MCF 10A (cell line): ENCODE measurements around the gene TCP1. TPM values are rescaled to one million over a fixed set of nuclear protein-coding genes. Genes with fewer than 3 reads are reported as not detected.

Source experiments
- BruUV-seq: library from RNA; stranded (reverse); fragments of 400-500 nt; replicated peaks from 2 replicates; lab custom pipeline; 2021; lab: Mats Ljungman, UMichigan
- CTCF ChIA-PET: fragments of 300-600 bp; sonication (Branson Sonifier 250); formaldehyde crosslinking; extraction: SDS; loops from one replicate; lab custom pipeline; 2021; ENCODE audit warnings: antibody characterized with exemption, inconsistent platforms; lab: Yijun Ruan, JAX
- POLR2A ChIA-PET: fragments of 300-600, 350-650 bp; sonication (Branson Sonifier 250); formaldehyde crosslinking; extraction: SDS; loops from one replicate; lab custom pipeline; 2020; ENCODE audit warnings: antibody characterized with exemption, inconsistent platforms; lab: Yijun Ruan, JAX
- DNase-seq: peaks from one replicate; pipeline ENCODE4 v3.0.0-alpha.2; 2018; ENCODE audit not compliant: unreplicated experiment
- H3K27ac Mint-ChIP-seq: one replicate; pipeline ENCODE4 v1.8.0; 2022; ENCODE audit warnings: mild to moderate bottlenecking, low read depth, mixed read lengths; ENCODE audit not compliant: unreplicated experiment
- H3K27me3 Mint-ChIP-seq: one replicate; pipeline ENCODE4 v1.8.0; 2022; ENCODE audit warnings: mixed read lengths; ENCODE audit not compliant: insufficient read depth, unreplicated experiment
- H3K36me3 Mint-ChIP-seq: one replicate; pipeline ENCODE4 v1.8.0; 2022; ENCODE audit warnings: mild to moderate bottlenecking, moderate library complexity, mixed read lengths; ENCODE audit not compliant: insufficient read depth, unreplicated experiment
- H3K4me1 Mint-ChIP-seq: one replicate; pipeline ENCODE4 v1.8.0; 2022; ENCODE audit warnings: mixed read lengths; ENCODE audit not compliant: insufficient read depth, unreplicated experiment
- H3K4me3 Mint-ChIP-seq: one replicate; pipeline ENCODE4 v1.8.0; 2022; ENCODE audit warnings: mild to moderate bottlenecking, moderate library complexity, mixed read lengths; ENCODE audit not compliant: unreplicated experiment
- H3K9me3 Mint-ChIP-seq: one replicate; pipeline ENCODE4 v1.8.0; 2022; ENCODE audit warnings: mixed read lengths; ENCODE audit not compliant: unreplicated experiment
- CTCF ChIP-seq: fragments of 200-600 bp; IDR thresholded peaks from one replicate; pipeline ENCODE4 v1.8.0; 2022; ENCODE audit warnings: antibody characterized with exemption, mild to moderate bottlenecking; ENCODE audit not compliant: unreplicated experiment
- intact Hi-C: fragments of 100-400 bp; cut with micrococcal nuclease; formaldehyde crosslinking; loops from 2 replicates; pipeline ENCODE4 v1.14.1; 2022
- total RNA-seq: library from RNA; stranded (reverse); gene quantifications from 2 replicates; pipeline ENCODE4 v1.2.3, GENCODE V29; 2022

The TCP1 gene
- total RNA-seq, 1 experiment from 2014 or later, result 351 TPM

- H3K27ac Mint-ChIP-seq, result no peak overlapping the region
Observed at GRCh38 chr6:159754959-159755914, 34.2 kb downstream of the TCP1 start.

GRCh38 chr6:159754401-159754800 is 35.0 kb downstream of the TCP1 start:
- intact Hi-C loops, result no loop called here
- Mint-ChIP-seq H3K36me3 (peaks cover 100% of the 10 kb centered on the region), H3K9me3 (no peaks in the 10 kb centered on the region), H3K27me3 (no peaks in the 10 kb centered on the region), H3K4me1 (peaks cover 5% of the 10 kb centered on the region), H3K4me3 (no peak overlapping the region), H3K27ac (no peak overlapping the region)
- CTCF ChIA-PET, result interaction anchor here (0.7 kb wide), 1 partner anchor 62 kb away, joined by 3 read pairs; no protein-coding TSS in a partner anchor
- BruUV-seq, result no TSS peak
- POLR2A ChIA-PET, result no interaction called here
- TF ChIP-seq CTCF, result no peak
- no peak for DNase-seq

More at GRCh38 chr6:159754959-159755914, 34.2 kb downstream of the TCP1 start:
- BruUV-seq, result no TSS peak
- TF ChIP-seq CTCF, result no peak
- Mint-ChIP-seq H3K4me1 (peaks cover 12% of the 10 kb centered on the region), H3K36me3 (peaks cover 100% of the 10 kb centered on the region), H3K27me3 (no peaks in the 10 kb centered on the region), H3K9me3 (no peaks in the 10 kb centered on the region), H3K4me3 (no peak overlapping the region)
- CTCF ChIA-PET, result interaction anchor here (0.7 kb wide), 1 partner anchor 63 kb away, joined by 3 read pairs; no protein-coding TSS in a partner anchor
- POLR2A ChIA-PET, result interaction anchor here (0.7 to 1.2 kb wide), 2 partner anchors 21 kb away, joined by 3 read pairs; no protein-coding TSS in a partner anchor
- intact Hi-C loops, result no loop called here
- no peak for DNase-seq

- POLR2A ChIA-PET, result interaction anchor here (0.7 to 2.5 kb wide), 4 partner anchors 7 to 36 kb away, joined by 3 to 10 read pairs (median 6); partner anchors contain the start of gene TCP1
- H3K36me3 Mint-ChIP-seq, result peaks cover 100% of the 10 kb centered on the region
- intact Hi-C loops, result no loop called here
- BruUV-seq, result no TSS peak
- DNase-seq, result no peak
- CTCF ChIA-PET, result no interaction called here
- H3K4me1 Mint-ChIP-seq, result peaks cover 1% of the 10 kb centered on the region
- H3K9me3 Mint-ChIP-seq, result no peaks in the 10 kb centered on the region
- no peak overlapping the region for H3K4me3 Mint-ChIP-seq
- H3K27me3 Mint-ChIP-seq, result no peaks in the 10 kb centered on the region
- no peak overlapping the region for H3K27ac Mint-ChIP-seq
- TF ChIP-seq CTCF, result no peak
Observed at GRCh38 chr6:159753081-159753872, 36.1 kb downstream of the TCP1 start.
